HG03565 (cell line): ENCODE results near the gene PSTPIP1.

ENCODE experiments used
- ATAC-seq: cut with Tn5 transposase; IDR thresholded peaks from one replicate; pipeline ENCODE4 v1.9.1; 2021; ENCODE audit warnings: mild to moderate bottlenecking, moderate library complexity; ENCODE audit not compliant: unreplicated experiment

Gene PSTPIP1

GRCh38 chr15:77039848-77040247 lies 44.9 kb downstream of the PSTPIP1 start:
- no peak for ATAC-seq

GRCh38 chr15:77040673-77041072 lies 45.7 kb downstream of the PSTPIP1 start:
- ATAC-seq, result no peak

- ATAC-seq, result no peak
Observed at GRCh38 chr15:77042245-77042919, 47.5 kb downstream of the PSTPIP1 start.

- ATAC-seq, result no peak
Observed at GRCh38 chr15:77042955-77043920, 48.3 kb downstream of the PSTPIP1 start.

- no peak for ATAC-seq
Observed at GRCh38 chr15:77044228-77045042, 49.5 kb downstream of the PSTPIP1 start.

GRCh38 chr15:77045985-77046384 lies 51.1 kb downstream of the PSTPIP1 start:
- no peak for ATAC-seq

- ATAC-seq, result no peak
Observed at GRCh38 chr15:77046704-77047412, 51.9 kb downstream of the PSTPIP1 start.

- ATAC-seq, result no peak
Observed at GRCh38 chr15:77048135-77048876, 53.4 kb downstream of the PSTPIP1 start.

- ATAC-seq, result no peak
Observed at GRCh38 chr15:77052556-77052955, 57.6 kb downstream of the PSTPIP1 start.

GRCh38 chr15:77053709-77054108 lies 58.8 kb downstream of the PSTPIP1 start:
- no peak for ATAC-seq

GRCh38 chr15:77057072-77057471 lies 62.1 kb downstream of the PSTPIP1 start:
- no peak for ATAC-seq

- ATAC-seq, result no peak
Observed at GRCh38 chr15:77057685-77058084, 62.8 kb downstream of the PSTPIP1 start.

- ATAC-seq, result no peak
Observed at GRCh38 chr15:77058468-77058867, 63.5 kb downstream of the PSTPIP1 start.

- no peak for ATAC-seq
Observed at GRCh38 chr15:77059786-77060361, 64.9 kb downstream of the PSTPIP1 start.

- ATAC-seq, result no peak
Observed at GRCh38 chr15:77060546-77060945, 65.6 kb downstream of the PSTPIP1 start.

GRCh38 chr15:77063249-77063648 lies 68.3 kb downstream of the PSTPIP1 start:
- no peak for ATAC-seq

GRCh38 chr15:77064063-77064462 lies 69.1 kb downstream of the PSTPIP1 start:
- ATAC-seq, result no peak

GRCh38 chr15:77064539-77065308 lies 69.8 kb downstream of the PSTPIP1 start:
- ATAC-seq, result no peak
